ENCODE measurements around the gene SHC4.

DNA sequence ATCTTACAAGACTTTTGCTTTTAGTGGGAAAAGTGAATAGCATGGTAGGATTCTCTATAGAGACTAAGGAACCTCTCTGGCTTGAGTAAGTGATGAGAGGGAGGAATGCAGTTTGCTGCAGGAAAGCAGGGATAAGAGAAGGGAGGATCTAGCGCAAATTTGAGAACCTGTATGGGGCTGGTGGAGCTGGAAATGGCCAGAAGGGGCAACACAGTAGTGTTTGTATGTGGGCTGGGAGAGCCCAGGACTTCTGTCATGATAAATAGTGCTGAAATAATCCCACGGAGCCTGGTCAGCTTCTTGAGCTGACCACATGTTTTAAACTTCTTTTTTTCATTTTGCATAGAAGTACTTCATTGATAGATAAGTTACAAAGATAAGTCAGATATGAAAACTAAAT, 11.2 kb upstream of the SHC4 start:
- TF ChIP-seq CTCF (IDR thresholded peaks at IDR 0.05): no peak
- no peak for TF ChIP-seq POLR2AphosphoS5 (IDR thresholded peaks at IDR 0.05)
- TF ChIP-seq POLR2A (IDR thresholded peaks at IDR 0.05; ENCODE audit: low read depth): no peak
- TF ChIP-seq EP300 (IDR thresholded peaks at IDR 0.05): no peak

Data from esophagus muscularis mucosa (tissue), 4 donors.